GM18909 (cell line): ENCODE measurements around the gene CCDC51.

ENCODE experiments used
- ATAC-seq: cut with Tn5 transposase; IDR thresholded peaks from one replicate; pipeline ENCODE4 v1.9.1; 2021; ENCODE audit warnings: mild to moderate bottlenecking; ENCODE audit not compliant: unreplicated experiment, poor library complexity

CCDC51 gene

DNA sequence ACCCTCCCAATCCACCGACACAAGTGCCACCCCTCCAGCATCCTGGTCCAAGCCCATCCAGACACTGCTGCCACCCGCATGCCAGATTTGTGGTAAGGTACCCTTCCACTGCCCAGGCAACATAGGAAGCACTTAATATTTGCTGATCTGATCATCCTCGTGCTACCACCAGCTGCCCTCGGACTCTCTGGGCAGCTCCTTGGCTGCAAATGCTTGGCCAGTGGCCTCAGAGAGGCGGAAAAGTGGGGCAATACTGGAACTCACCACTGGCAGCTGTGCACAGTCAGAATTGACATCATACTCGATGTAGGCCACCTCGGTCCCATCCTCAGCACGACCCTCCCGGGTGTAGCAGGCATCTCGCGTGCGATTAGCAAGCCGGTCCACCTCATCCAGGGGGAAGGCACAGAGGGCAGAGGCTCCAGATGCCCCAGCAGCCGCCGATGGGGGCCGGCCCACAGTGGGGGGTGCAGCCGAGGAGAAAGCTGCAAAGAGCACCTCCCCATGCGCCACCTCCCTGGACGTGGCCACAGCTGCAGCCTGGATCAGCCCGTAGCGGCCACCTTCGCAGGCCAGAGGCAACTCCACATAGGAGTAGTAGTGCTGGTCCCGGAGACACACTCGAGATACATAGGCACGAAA is 16.6 kb downstream of the CCDC51 start:
- no peak for ATAC-seq

DNA sequence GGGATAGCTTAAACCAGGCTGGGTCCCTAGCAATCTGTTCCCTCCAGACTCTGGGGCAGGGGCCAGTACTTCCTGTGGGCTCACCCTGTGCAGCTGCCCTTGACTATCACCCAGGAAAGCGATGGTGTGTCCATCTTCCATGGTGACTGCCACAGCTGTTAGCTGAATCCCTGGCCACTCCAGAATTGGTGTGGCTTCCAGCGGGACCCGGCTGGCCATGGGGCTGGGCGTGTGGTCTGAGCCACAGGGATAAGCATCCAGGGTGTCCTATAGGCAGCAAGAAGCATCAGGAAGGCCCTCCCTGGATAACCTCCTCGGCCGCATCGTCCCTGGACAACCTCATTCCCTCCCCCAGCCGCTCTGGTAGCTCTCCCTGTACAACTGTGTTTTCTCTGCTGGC is 17.2 kb downstream of the CCDC51 start:
- no peak for ATAC-seq

DNA sequence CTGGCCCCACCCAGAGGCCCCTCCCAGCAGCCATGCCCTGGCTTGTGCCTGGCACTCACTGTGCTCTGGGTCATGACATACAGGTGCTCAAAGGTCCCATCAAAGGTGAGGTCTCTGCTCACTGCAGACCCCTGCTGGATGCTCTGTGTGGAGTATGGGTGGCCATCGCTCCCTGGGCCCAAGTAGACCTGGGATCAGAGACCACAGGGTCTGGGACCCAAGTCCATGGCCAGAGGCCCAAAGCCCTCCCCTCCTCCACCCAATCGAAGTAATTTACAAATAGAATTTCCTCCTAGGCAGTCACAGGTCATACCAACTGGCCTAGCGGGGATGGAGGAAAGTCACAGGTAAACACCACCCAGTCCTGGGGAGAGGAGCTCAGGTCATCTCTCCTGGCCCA is 17.6 kb downstream of the CCDC51 start:
- ATAC-seq: no peak

DNA sequence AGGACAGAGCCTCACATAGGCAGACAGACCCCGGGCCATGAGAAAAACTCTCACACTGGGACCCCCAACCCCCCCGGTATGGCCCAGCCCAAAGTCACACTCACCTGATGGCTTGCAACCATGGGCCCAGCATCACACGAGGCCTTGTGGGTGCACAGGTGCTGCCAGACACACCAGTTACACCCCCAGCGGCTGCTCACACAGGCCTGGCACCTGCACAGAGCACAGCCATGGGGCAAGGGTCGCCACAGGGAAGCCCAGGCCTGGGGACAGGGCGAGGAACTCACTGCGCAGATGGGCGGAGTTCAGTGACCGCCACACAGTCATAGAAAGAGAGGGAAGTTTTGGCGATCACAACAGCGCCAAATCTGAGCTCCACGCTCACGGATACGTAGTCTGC is 19.4 kb downstream of the CCDC51 start:
- no peak for ATAC-seq

DNA sequence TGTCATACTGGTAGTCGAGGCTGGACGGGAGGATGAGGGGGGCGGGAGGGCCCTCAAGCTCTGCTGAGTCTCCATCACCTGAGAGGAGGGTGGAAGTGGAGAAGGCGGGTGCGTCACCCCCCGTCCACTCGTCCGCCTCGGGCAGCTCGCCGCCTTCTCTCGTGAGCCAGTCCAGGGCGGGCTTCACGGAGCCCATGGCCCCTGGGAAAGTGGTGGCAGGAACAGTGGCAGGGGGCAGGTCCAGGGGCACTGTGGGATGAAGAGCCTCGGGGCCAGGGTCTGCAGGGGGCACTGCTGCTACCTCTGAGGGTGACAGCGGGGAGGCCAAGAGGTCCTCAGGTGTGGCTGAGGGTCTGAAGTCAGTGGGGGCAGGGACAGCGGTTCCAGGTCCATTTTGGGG is 20.3 kb downstream of the CCDC51 start:
- ATAC-seq: no peak

DNA sequence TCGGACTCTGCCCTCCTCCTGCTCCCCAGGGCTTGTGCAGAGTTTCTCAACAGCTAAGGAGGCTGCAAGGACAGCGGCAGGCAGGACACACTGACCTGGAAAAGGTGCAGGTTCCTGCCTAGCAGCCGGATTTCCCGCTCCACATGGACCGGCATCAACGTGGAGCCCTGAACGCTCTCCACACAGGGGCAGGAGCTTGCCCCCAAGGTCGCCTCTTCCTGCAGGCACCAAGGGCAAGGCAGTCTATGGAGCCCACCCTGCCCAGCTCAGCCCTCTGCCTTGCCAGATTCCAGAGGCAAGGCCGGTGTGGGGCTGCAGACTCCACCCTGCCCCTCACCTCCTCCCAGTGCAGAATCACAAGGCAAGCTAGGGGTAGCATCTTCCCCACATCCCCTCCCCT is 20.8 kb downstream of the CCDC51 start:
- no peak for ATAC-seq

DNA sequence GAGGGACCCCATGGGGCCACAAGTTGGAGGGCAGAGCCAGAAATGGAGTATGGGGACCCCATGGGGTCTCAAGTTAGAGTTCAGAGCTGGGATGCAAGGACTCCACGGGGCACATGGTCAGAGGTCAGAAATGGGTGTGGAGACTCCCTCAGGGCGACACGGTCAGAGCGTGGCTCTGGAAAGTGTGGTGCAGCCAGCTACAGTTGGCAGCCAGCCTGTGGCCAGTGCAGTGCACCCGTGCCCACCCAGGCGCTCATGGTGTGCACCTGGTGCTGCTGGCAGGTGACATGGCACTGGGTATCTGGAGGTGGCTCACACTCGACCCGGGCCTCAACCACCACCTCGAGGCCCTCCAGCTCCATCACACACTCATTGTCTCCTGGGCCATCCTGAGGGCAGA is 21.3 kb downstream of the CCDC51 start:
- ATAC-seq: no peak

DNA sequence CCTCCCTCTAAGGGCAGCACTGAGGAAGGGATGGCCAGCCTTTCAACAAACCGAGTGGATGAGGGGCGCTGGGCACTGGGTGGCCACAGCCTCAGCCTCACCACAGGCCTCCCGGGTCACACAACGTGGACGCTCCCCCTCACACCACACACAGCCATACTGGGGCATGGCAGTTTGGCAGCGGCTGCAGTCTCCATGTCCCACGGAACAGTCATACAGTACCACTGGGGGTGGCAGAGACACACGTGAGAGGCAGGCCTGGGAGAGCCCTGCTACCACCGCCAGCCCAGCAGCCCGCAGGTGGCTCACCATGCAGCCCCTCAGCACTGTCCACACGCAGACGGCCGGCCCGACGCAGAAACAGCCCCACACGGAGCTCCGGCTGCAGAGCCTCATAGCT is 21.8 kb downstream of the CCDC51 start:
- ATAC-seq: no peak

DNA sequence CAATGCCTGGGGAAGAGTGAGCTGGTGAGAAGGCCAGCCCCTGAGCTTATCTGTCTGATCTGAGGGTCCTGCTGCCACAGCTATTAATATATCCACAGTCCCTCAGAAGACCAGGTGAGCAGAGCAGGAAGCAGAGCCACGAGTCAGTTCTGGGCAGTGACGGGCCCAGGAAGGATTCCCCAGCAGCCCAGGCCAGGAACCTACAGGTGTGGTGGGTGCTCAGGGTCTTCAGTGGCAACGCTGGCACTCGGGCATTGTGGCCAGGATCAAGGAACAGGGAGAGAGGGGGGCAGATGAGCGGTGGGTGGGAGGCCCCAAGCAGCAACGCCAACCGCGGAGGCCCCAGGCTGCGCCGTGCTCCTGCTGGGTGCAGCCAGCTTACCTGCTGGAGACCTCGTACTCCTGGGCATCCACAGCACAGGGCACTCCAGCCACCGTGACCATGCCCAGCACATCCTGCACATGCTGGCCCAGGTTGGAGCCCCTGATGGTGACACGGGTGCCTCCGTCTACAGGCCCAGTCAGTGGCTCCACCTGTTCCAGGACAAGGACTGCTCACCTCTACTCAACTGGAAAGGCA is 22.3 kb downstream of the CCDC51 start:
- no peak for ATAC-seq

DNA sequence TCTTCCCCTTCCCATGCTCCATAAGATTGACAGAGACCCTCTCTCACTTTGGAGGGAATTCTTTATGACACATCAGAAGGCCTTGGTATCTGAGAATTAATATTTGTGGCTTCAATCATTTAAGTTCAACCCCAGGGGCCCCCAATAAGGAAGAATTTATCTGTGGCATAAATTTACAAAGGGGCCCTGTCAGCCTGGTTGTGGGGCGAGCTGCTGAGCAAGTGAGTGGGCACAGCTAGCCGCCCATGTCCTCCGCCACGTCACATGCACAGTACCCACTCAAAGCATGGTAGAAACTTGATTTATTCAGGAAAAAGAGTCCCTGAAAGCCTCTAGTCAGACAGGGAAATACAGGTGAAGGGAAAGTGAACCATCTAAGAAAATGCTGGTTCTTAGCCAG is 23.4 kb downstream of the CCDC51 start:
- no peak for ATAC-seq

DNA sequence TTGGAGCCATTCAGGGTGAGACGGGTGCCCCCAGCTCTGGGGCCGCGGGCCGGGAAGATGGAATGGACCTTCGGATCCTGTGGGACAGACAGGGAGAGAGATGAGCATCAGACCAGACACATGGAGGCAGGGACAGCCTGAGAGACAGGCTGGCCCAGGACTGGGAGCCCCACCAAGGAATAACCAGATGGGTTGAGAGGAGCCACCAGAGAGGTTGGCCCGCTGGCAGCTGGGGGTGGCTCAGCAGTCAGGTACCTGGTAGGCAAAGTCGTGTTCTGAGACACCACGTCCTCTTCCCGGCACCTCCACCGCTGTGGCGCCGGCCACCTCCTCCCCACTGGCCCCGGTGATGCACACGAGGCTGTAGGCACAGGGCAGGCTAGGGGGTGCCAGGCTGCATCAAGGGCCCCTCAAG is 23.8 kb downstream of the CCDC51 start:
- ATAC-seq: no peak

DNA sequence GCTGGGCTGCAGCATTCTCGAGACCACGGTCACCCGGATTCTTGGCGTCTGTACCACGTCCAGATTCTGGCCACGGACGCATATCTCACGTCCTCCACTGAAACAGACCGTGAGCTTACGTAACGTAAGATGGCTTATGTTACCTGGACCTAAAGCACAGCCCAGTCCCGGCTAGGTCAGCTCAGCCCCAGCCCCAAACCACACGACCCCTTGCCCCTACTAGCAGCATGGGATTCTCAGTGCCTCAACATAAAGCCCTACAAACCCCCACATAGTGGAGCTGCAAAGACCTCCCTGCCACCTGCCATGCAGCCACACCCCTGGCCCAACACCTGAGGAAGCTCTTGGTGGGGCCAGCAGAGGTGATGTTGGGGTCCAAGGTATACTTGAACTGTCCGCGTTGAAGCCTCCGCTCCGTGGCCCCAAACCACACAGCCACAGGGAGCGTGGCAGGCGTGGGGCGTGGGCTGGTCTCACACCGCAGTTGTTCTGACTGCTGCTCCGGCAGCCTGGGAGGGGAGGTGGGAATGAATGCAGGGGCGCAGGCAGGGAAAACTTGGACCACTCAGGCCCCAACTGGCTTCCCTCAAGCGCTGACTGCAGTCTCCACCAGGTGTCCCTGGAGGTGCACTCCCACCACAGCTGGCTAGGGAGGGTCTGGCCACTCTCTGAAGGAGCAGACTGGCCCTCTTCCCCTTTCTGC is 24.5 kb downstream of the CCDC51 start:
- no peak for ATAC-seq

DNA sequence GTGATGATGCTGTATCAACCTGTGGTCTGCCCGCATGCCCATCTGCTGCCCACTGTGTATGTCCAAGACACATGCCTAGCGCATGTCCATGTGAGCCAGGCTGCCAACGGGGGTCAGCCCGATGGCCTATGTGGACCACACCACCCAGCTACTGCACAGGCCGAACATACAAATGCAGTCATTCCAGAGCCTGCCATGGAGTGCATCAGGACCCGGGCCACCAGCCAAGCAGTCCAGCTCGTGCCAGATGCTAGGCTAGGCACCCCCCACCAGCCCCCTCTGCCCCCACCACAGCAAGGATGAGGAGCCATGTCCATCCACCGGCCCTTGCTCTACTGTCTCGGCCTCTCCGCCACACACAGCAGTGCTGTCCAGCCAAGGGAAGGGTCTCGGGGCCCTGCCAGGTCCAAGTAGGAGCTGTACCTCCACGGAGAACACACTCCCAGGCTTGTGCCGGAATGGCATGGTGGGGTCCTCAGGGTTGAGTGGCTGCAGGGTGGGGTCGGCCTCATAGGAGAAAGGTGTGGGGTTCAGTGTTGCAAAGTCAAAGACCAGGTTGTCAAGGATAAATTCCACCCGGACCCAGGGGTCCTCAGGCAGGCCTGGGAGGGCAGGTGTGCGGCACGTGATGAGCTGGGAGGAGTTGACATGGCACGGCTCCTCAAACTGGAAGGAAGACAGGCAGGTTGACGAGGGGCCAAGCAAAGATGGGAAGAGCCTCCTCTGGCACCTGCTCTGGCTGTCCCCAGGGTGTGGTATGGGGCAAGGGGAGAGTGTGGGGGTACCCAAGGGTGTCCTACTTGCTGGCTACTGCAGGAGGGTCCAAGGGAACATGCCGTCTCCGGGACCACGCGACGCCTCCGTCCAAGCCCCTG is 25.3 kb downstream of the CCDC51 start:
- ATAC-seq: no peak

DNA sequence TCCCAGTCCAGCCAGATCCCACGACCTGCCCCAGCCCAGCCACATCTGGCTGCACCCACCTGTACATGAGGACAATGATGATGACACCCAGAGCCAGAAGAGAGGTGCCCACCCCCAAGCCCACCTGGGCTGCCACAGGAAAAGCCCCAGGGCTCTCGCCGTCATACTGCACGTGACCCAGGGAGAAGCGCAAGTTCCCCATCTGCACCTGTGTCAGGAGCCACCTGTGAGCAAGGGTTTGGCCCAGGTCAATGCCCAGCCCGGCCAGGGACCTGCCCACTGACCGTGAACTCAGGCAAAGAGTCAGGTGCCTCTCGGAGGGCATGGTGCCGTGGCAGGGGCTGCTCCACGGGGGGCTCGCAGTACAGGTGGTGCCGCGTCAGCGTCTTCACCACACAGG is 26.3 kb downstream of the CCDC51 start:
- ATAC-seq: no peak

DNA sequence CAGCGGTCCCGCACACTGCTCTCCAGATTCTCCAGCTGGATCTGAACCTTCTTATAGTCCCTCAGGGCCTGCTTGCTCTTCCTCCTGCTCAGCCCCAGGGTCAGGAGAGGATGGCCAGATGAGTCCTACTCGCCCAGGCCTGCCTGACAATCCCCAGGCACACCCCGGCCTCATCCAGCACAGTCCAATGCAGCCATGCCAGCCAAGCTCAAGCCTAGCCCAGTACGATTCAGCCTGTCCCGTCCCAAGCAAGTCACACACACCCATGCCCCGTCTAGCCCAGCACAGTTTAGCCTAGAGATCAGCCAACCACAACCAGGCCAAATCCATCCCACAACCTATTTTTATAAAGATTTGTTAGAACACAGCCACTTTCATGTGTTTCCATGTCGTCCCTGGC is 26.8 kb downstream of the CCDC51 start:
- no peak for ATAC-seq

DNA sequence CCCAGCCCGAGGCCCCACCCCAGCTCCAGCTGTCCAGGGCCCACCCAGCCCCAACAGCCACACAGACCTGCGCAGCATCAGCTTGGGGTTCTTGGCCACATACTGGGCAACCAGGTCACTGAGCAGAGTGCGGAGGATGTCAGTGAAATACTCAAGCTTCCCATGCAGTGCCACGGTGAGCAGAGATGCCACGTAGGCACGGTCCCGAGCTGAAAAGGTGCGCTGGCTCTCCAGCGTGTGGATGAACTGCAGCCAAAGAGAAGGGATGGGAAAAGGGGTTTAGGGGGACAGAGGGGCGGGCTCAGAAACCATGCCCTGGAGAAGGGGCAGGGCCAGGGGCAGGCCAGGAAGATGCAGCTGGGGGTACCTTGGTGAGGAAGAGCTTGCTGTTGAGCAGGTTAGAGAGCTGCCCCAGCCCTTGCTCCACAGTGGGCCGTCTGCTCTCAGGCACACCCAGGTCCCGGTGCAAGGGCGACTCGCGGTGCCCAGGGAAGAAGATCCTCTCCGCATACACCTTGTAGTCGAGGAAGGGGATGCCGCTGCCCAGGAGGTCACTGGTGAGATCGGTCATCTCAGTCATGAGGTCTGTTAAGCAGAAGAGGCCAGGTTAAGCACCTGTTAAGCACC is 27.4 kb downstream of the CCDC51 start:
- ATAC-seq: no peak

DNA sequence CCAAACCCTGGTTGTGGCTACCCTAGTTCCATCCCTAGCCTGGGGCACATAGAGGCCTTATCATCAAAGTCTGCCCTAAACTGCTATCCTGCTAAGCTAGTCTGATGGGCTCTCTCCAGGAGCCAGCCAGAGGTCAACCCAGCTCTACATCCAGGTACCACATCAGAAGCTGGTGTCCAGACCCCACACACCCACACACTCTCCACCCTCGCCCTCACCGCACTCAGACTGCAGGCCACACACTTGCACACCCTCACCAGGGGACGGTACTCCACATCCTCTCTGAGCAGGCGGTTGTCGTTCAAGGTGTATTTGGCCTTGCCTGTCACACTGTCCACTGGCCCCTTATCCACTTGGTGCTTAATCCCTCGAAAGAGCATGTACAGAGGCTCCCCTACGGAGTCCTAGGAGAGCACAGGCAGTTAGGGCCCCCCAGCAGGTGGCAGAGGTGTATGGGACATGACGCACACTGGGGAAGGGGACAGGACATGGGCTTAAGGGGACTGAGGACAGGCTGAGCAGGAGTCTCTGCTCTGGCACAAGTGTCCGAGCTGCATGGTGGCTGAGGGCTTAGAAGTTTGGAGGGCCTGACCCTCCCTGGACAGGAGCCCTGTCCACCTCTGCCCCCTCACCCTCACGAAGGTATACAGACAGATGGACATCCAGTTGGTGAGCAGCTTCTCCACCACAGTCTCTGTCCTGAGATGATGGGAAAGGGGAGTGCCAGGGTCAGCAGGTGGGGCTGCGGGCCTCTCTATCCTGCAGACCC is 28.1 kb downstream of the CCDC51 start:
- ATAC-seq: no peak

DNA sequence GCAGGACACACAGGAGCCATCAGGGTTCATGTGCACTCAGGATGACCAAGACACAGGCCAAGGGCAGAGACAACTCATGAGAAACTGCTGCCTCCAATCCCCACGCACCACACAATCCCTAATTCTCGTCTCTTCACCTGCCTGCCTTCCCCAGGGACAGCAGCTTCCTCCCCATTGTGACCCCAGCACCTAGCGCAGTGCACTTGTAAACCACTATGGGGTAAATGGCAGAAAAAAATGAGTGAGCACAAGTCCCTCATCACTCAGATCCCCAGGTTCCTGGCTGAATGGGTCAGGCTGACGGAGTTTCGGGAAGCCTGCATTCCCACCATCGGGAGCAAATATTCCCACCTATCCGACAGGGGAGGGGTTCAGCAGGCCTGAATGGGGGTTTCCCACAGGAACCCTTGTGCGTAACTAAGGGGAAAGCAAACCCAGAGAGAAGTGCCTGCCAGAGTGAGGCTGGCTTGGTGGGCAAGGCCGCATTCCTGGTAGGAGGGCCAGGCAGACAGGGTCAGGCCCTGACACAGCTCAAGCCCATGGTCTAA is 28.8 kb downstream of the CCDC51 start:
- no peak for ATAC-seq

DNA sequence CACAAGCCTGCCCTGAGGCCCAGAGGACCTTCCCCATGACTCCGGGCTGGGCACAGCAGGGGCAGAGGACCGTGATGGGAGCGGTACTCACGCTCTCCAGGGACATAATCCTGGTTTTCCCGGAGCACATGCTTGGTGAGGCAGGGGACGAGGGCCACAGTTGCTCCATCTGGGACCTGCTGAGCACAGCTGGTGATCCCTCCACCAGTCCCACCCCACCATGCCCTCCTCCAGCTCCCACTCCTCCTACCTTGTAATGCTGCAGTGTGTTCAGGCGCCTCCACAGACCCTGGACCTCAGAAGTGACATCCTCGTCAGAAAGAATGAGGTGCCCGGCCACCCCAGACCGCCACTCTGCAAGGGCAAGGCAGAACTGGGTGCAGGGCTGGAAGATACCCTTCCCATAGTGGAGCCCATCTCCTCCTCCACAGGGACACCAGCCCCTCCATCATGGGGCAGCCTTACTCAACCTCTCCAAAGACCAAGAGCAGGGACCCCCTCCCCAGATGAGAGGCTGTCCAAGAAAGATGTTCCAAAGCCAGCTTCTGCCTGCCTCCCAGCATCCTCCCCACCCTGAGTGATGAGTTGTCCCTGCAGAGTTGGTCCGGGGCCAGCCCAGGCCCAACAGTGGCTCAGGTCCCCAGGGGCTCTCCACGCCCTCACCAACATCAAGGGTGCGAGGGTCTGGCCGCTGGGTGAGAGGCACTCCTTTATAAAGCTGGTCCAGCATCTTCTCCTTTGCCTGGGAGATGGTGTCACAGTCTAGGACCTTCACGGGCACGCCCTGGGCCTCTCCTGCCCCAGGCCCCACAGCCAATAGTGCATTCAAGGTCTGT is 29.5 kb downstream of the CCDC51 start:
- ATAC-seq: no peak
